ENCODE measurements around the gene JARID2. TPM values are rescaled to one million over a fixed set of nuclear protein-coding genes. Genes with fewer than 3 reads are reported as not detected.

JARID2 gene
- total RNA-seq, 4 donors from 2014 or later = 12.1 to 33.8 (median 17.0) TPM

- no peaks in the 10 kb centered on the region for H3K36me3 ChIP-seq
- H3K9me3 ChIP-seq = no peaks in the 10 kb centered on the region
- no peak for DNase-seq
- peaks cover 0 to 2% (median 0%) of the 10 kb centered on the region in 4 donors for H3K4me1 ChIP-seq
- H3K27ac ChIP-seq = peak overlapping the region; percentile 92 to 97 (median 95)
- peak overlapping the region; percentile 61 to 93 (median 87) for H3K4me3 ChIP-seq
- no peaks in the 10 kb centered on the region for H3K27me3 ChIP-seq
- no peak for TF ChIP-seq POLR2A (IDR thresholded peaks at IDR 0.05)
- TF ChIP-seq CTCF (IDR thresholded peaks at IDR 0.05) = no peak
Measured at GRCh38 chr6:15243910-15244619, 1.8 kb upstream of the JARID2 start.

- TF ChIP-seq CTCF (IDR thresholded peaks at IDR 0.05) (peak in 2 of 6 experiments; percentile 8 to 11), POLR2A (IDR thresholded peaks at IDR 0.05) (peak in 1 of 2 donors; percentile 11)
- peak; percentile 78 to 91 (median 85) for DNase-seq
- H3K27ac ChIP-seq = peak overlapping the region; percentile 92 to 97 (median 95)
- H3K27me3 ChIP-seq = no peaks in the 10 kb centered on the region
- peak overlapping the region; percentile 61 to 93 (median 87) for H3K4me3 ChIP-seq
- H3K36me3 ChIP-seq = no peaks in the 10 kb centered on the region
- H3K9me3 ChIP-seq = no peaks in the 10 kb centered on the region
- H3K4me1 ChIP-seq = peaks cover 0 to 10% (median 0%) of the 10 kb centered on the region in 4 donors
Measured at GRCh38 chr6:15244620-15245360, 1.1 kb upstream of the JARID2 start.

DNA sequence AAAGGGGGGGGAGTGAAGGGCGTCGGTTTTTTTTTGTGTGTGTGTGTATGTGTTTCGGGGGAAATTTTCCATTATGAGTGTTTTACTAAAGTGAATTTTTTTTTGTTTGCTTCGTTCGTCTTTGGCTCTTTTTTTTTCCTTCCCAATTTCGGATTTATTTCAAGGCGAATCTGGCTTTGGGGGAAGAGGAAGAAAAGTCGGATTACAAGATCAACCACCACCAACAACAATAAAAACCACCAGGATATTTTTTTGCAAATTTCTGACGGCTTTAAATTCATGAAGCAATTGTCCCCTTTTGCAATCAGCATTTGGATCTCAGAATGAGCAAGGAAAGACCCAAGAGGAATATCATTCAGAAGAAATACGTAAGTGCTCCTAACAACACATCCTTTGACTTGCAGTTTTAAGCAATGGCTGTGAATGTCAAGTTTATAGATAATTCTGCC lies 372 bp downstream of the JARID2 start:
- no peak for DNase-seq
- TF ChIP-seq CTCF (IDR thresholded peaks at IDR 0.05) (no peak), POLR2A (IDR thresholded peaks at IDR 0.05) (no peak)
- H3K4me1 ChIP-seq = peaks cover 0 to 24% (median 0%) of the 10 kb centered on the region in 4 donors
- H3K27me3 ChIP-seq = no peaks in the 10 kb centered on the region
- H3K36me3 ChIP-seq = no peaks in the 10 kb centered on the region
- H3K27ac ChIP-seq = peak overlapping the region; percentile 92 to 97 (median 95)
- H3K9me3 ChIP-seq = no peaks in the 10 kb centered on the region
- peak overlapping the region; percentile 61 to 93 (median 87) for H3K4me3 ChIP-seq

DNA sequence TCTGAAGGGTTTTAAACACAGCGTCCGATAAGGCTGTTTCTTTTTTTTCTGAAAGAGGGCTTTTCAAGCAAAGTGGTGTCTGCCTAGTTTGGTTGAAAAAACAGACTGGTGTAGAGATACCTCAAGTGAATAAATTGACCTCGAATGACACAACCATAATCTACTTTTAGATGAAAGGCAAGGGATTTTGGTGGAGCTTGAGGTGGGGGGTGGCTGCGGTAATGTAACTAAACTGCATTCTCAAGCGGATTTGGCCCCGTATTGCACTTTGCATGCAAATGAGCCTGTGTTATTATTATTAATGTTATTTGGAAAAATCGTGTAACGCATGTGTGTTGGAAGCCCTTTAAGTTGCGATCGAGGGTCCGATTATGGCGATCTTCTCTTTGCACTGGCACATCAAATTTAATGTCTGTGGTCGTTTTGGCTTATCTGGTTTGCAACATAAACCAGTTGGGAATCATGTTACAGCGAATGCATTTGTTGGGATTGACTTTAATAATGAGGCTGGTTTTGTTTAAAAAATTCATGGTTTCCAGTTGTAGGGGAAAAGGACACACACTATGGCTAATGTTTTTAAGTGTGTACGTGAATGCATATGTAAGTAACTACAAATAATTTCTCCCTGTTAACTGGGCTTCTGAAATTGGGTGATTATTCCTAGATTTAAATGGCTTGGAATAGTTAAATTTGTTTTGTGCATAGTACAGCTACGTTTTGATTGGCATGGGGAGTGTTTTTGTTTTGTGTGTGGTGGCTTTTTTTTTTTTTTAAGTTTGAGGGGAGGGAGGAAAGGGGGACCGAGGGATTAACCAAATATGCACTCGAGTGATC lies 1.0 kb downstream of the JARID2 start:
- DNase-seq = no peak
- TF ChIP-seq CTCF (IDR thresholded peaks at IDR 0.05) = no peak
- TF ChIP-seq POLR2A (IDR thresholded peaks at IDR 0.05) = no peak
- H3K27me3 ChIP-seq = no peaks in the 10 kb centered on the region
- H3K36me3 ChIP-seq = no peaks in the 10 kb centered on the region
- H3K9me3 ChIP-seq = no peaks in the 10 kb centered on the region
- H3K27ac ChIP-seq = peak overlapping the region; percentile 92 to 97 (median 95)
- H3K4me3 ChIP-seq = peak overlapping the region; percentile 61 to 93 (median 87)
- H3K4me1 ChIP-seq = peaks cover 0 to 28% (median 0%) of the 10 kb centered on the region in 4 donors

All from Peyer's patch (tissue), 4 donors.